Stomach smooth muscle (tissue), 2 donors: Measurements from ENCODE around the gene PRCP.

ENCODE experiments used
- H3K27ac ChIP-seq: one replicate; pipeline ENCODE4 v1.7.0; 2013; ENCODE audit warnings: mild to moderate bottlenecking, low read length, inconsistent platforms
- H3K27me3 ChIP-seq, 2 donors: one replicate each; pipeline ENCODE4 v1.7.0; 2013; ENCODE audit warnings: low read length in 2 of 2; ENCODE audit not compliant: insufficient read depth in 2 of 2, control insufficient read depth in 1 of 2
- H3K36me3 ChIP-seq, 2 donors: one replicate each; pipeline ENCODE4 v1.7.0; 2013; ENCODE audit warnings: low read length in 2 of 2; ENCODE audit not compliant: control insufficient read depth in 2 of 2, insufficient read depth in 2 of 2
- H3K4me1 ChIP-seq: one replicate; pipeline ENCODE4 v1.7.0; 2013; ENCODE audit warnings: low read length; ENCODE audit not compliant: control insufficient read depth, insufficient read depth
- H3K4me3 ChIP-seq, 2 donors: one replicate each; pipeline ENCODE4 v1.7.0; 2013; ENCODE audit warnings: low read length in 2 of 2
- H3K9ac ChIP-seq, 2 donors: one replicate each; pipeline ENCODE4 v1.7.0; 2013; ENCODE audit warnings: low read length in 2 of 2, mild to moderate bottlenecking in 1 of 2
- H3K9me3 ChIP-seq, 2 donors: one replicate each; pipeline ENCODE4 v1.7.0; 2013; ENCODE audit warnings: low read length in 2 of 2; ENCODE audit not compliant: control insufficient read depth in 2 of 2
- donor health status: healthy.
- donor health status: Pancreatic carcinoma.

PRCP gene

GRCh38 chr11:82830746-82831145, 69.5 kb downstream of the PRCP start:
- no peak overlapping the region for H3K27ac ChIP-seq
- no peak overlapping the region for H3K9ac ChIP-seq
- peaks cover 0 to 4% of the 10 kb centered on the region in 2 donors for H3K36me3 ChIP-seq
- H3K9me3 ChIP-seq, result no peaks in the 10 kb centered on the region
- H3K27me3 ChIP-seq, result no peaks in the 10 kb centered on the region
- H3K4me1 ChIP-seq, result no peaks in the 10 kb centered on the region
- H3K4me3 ChIP-seq, result no peak overlapping the region

GRCh38 chr11:82829101-82829500, 71.1 kb downstream of the PRCP start:
- no peaks in the 10 kb centered on the region for H3K36me3 ChIP-seq
- H3K4me3 ChIP-seq, result no peak overlapping the region
- no peaks in the 10 kb centered on the region for H3K27me3 ChIP-seq
- H3K9ac ChIP-seq, result no peak overlapping the region
- no peaks in the 10 kb centered on the region for H3K9me3 ChIP-seq
- H3K27ac ChIP-seq, result no peak overlapping the region
- H3K4me1 ChIP-seq, result no peaks in the 10 kb centered on the region

- Histone ChIP-seq H3K36me3 (no peaks in the 10 kb centered on the region), H3K4me1 (no peaks in the 10 kb centered on the region), H3K27me3 (no peaks in the 10 kb centered on the region), H3K27ac (no peak overlapping the region), H3K9ac (no peak overlapping the region), H3K9me3 (no peaks in the 10 kb centered on the region), H3K4me3 (no peak overlapping the region)
Observed at GRCh38 chr11:82828472-82828871, 71.8 kb downstream of the PRCP start.

- no peak overlapping the region for H3K9ac ChIP-seq
- H3K36me3 ChIP-seq, result peaks cover 0 to 2% of the 10 kb centered on the region in 2 donors
Observed at GRCh38 chr11:82826526-82826925, 73.7 kb downstream of the PRCP start.

GRCh38 chr11:82823647-82824619, 76.3 kb downstream of the PRCP start:
- H3K27me3 ChIP-seq, result no peaks in the 10 kb centered on the region
- H3K27ac ChIP-seq, result no peak overlapping the region
- H3K4me3 ChIP-seq, result no peak overlapping the region
- H3K4me1 ChIP-seq, result no peaks in the 10 kb centered on the region
- H3K36me3 ChIP-seq, result peaks cover 0 to 2% of the 10 kb centered on the region in 2 donors
- no peaks in the 10 kb centered on the region for H3K9me3 ChIP-seq
- no peak overlapping the region for H3K9ac ChIP-seq

More at GRCh38 chr11:82826526-82826925, 73.7 kb downstream of the PRCP start:
- Histone ChIP-seq H3K4me3 (no peak overlapping the region), H3K27me3 (no peaks in the 10 kb centered on the region), H3K9me3 (no peaks in the 10 kb centered on the region), H3K27ac (no peak overlapping the region), H3K4me1 (no peaks in the 10 kb centered on the region)

GRCh38 chr11:82818409-82819043, 81.7 kb downstream of the PRCP start:
- no peak overlapping the region for H3K27ac ChIP-seq
- no peak overlapping the region for H3K9ac ChIP-seq

GRCh38 chr11:82815406-82815805, 84.8 kb downstream of the PRCP start:
- Histone ChIP-seq H3K4me3 (no peak overlapping the region), H3K9ac (no peak overlapping the region), H3K27me3 (peaks cover 0 to 3% of the 10 kb centered on the region in 2 donors), H3K36me3 (no peaks in the 10 kb centered on the region), H3K4me1 (no peaks in the 10 kb centered on the region), H3K9me3 (no peaks in the 10 kb centered on the region), H3K27ac (no peak overlapping the region)

More at GRCh38 chr11:82818409-82819043, 81.7 kb downstream of the PRCP start:
- Histone ChIP-seq H3K27me3 (peaks cover 0 to 3% of the 10 kb centered on the region in 2 donors), H3K36me3 (peaks cover 0 to 2% of the 10 kb centered on the region in 2 donors), H3K4me3 (no peak overlapping the region), H3K4me1 (no peaks in the 10 kb centered on the region), H3K9me3 (no peaks in the 10 kb centered on the region)

- H3K36me3 ChIP-seq, result no peaks in the 10 kb centered on the region
- H3K27me3 ChIP-seq, result peaks cover 0 to 3% of the 10 kb centered on the region in 2 donors
- no peaks in the 10 kb centered on the region for H3K9me3 ChIP-seq
- no peaks in the 10 kb centered on the region for H3K4me1 ChIP-seq
- H3K4me3 ChIP-seq, result no peak overlapping the region
- no peak overlapping the region for H3K9ac ChIP-seq
- H3K27ac ChIP-seq, result no peak overlapping the region
Observed at GRCh38 chr11:82814379-82814778, 85.9 kb downstream of the PRCP start.

- H3K4me1 ChIP-seq, result no peaks in the 10 kb centered on the region
- no peak overlapping the region for H3K9ac ChIP-seq
- no peaks in the 10 kb centered on the region for H3K9me3 ChIP-seq
- no peak overlapping the region for H3K27ac ChIP-seq
- H3K36me3 ChIP-seq, result no peaks in the 10 kb centered on the region
- peaks cover 0 to 3% of the 10 kb centered on the region in 2 donors for H3K27me3 ChIP-seq
- no peak overlapping the region for H3K4me3 ChIP-seq
Observed at GRCh38 chr11:82811369-82811768, 88.9 kb downstream of the PRCP start.

GRCh38 chr11:82810738-82811137, 89.5 kb downstream of the PRCP start:
- Histone ChIP-seq H3K27me3 (peaks cover 0 to 3% of the 10 kb centered on the region in 2 donors), H3K9ac (no peak overlapping the region), H3K27ac (no peak overlapping the region), H3K36me3 (no peaks in the 10 kb centered on the region), H3K4me3 (no peak overlapping the region), H3K9me3 (no peaks in the 10 kb centered on the region), H3K4me1 (no peaks in the 10 kb centered on the region)
